ENCODE data around the gene ACAP3.

ACAP3 gene

GRCh38 chr1:1292442-1292779 is 15.3 kb downstream of the ACAP3 start:
- H3K4me3 ChIP-seq (ENCODE audit: low read length), result no peak overlapping the region
- no peaks in the 10 kb centered on the region for H3K9me2 ChIP-seq (replicated peaks; ENCODE audit: control insufficient read depth, low read length)
- H3K4me1 ChIP-seq (ENCODE audit: control insufficient read depth, low read length), result no peaks in the 10 kb centered on the region
- H3K36me3 ChIP-seq (ENCODE audit: control insufficient read depth, low read length), result no peaks in the 10 kb centered on the region
- H3K9me3 ChIP-seq (ENCODE audit: control insufficient read depth, insufficient read depth, low read length), result no peaks in the 10 kb centered on the region; the same call in 1 of the 2 replicates
- no peaks in the 10 kb centered on the region for H4K20me1 ChIP-seq (ENCODE audit: control insufficient read depth, insufficient read depth, low read depth, low read length)
- no peaks in the 10 kb centered on the region for H3F3A ChIP-seq (ENCODE audit: control insufficient read depth, insufficient read depth)
- no peak overlapping the region for H3K27ac ChIP-seq (ENCODE audit: low read depth, low read length)
- H3K79me2 ChIP-seq (ENCODE audit: control insufficient read depth, low read length), result no peaks in the 10 kb centered on the region
- no peaks in the 10 kb centered on the region for H3K27me3 ChIP-seq (ENCODE audit: control insufficient read depth, low read length)
- no peak overlapping the region for H3K4me2 ChIP-seq (ENCODE audit: low read length)
- no peak for TF ChIP-seq EZH2phosphoT487 (IDR thresholded peaks at IDR 0.05; ENCODE audit: borderline replicate concordance, low read length)
- TF ChIP-seq CTCF (IDR thresholded peaks at IDR 0.05; ENCODE audit: low read depth, low read length, poor library complexity, severe bottlenecking), result no peak

- no peaks in the 10 kb centered on the region for H3K36me3 ChIP-seq (ENCODE audit: control insufficient read depth, low read length)
- H3K4me1 ChIP-seq (ENCODE audit: control insufficient read depth, low read length), result no peaks in the 10 kb centered on the region
- H3K4me3 ChIP-seq (ENCODE audit: low read length), result no peak overlapping the region
- H3K27ac ChIP-seq (ENCODE audit: low read depth, low read length), result no peak overlapping the region
- no peaks in the 10 kb centered on the region for H3K79me2 ChIP-seq (ENCODE audit: control insufficient read depth, low read length)
- H3K9me2 ChIP-seq (replicated peaks; ENCODE audit: control insufficient read depth, low read length), result no peaks in the 10 kb centered on the region
- no peaks in the 10 kb centered on the region; the same call in 1 of the 2 replicates for H3K9me3 ChIP-seq (ENCODE audit: control insufficient read depth, insufficient read depth, low read length)
- H4K20me1 ChIP-seq (ENCODE audit: control insufficient read depth, insufficient read depth, low read depth, low read length), result no peaks in the 10 kb centered on the region
- no peaks in the 10 kb centered on the region for H3K27me3 ChIP-seq (ENCODE audit: control insufficient read depth, low read length)
- no peak overlapping the region for H3K4me2 ChIP-seq (ENCODE audit: low read length)
- TF ChIP-seq EZH2phosphoT487 (IDR thresholded peaks at IDR 0.05; ENCODE audit: borderline replicate concordance, low read length) (no peak), CTCF (IDR thresholded peaks at IDR 0.05; ENCODE audit: low read depth, low read length, poor library complexity, severe bottlenecking) (peak; percentile 73)
- H3F3A ChIP-seq (ENCODE audit: control insufficient read depth, insufficient read depth), result no peaks in the 10 kb centered on the region
Observed at GRCh38 chr1:1291548-1292441, 15.9 kb downstream of the ACAP3 start.

GRCh38 chr1:1291023-1291528 is 16.7 kb downstream of the ACAP3 start:
- Histone ChIP-seq H3K36me3 (ENCODE audit: control insufficient read depth, low read length) (no peaks in the 10 kb centered on the region), H3K27ac (ENCODE audit: low read depth, low read length) (no peak overlapping the region), H3K27me3 (ENCODE audit: control insufficient read depth, low read length) (no peaks in the 10 kb centered on the region), H3K4me1 (ENCODE audit: control insufficient read depth, low read length) (no peaks in the 10 kb centered on the region), H3F3A (ENCODE audit: control insufficient read depth, insufficient read depth) (no peaks in the 10 kb centered on the region), H3K79me2 (ENCODE audit: control insufficient read depth, low read length) (no peaks in the 10 kb centered on the region), H3K9me2 (replicated peaks; ENCODE audit: control insufficient read depth, low read length) (no peaks in the 10 kb centered on the region), H4K20me1 (ENCODE audit: control insufficient read depth, insufficient read depth, low read depth, low read length) (no peaks in the 10 kb centered on the region), H3K4me3 (ENCODE audit: low read length) (no peak overlapping the region), H3K4me2 (ENCODE audit: low read length) (no peak overlapping the region), H3K9me3 (ENCODE audit: control insufficient read depth, insufficient read depth, low read length) (no peaks in the 10 kb centered on the region; the same call in 1 of the 2 replicates)
- no peak for TF ChIP-seq CTCF (IDR thresholded peaks at IDR 0.05; ENCODE audit: low read depth, low read length, poor library complexity, severe bottlenecking)
- TF ChIP-seq EZH2phosphoT487 (IDR thresholded peaks at IDR 0.05; ENCODE audit: borderline replicate concordance, low read length), result no peak

Data from DOHH2 (cell line).